Mesenchymal stem cell (in vitro differentiated cells and primary cell): ENCODE results near the gene HNF4A.

Experiments
- DNase-seq: peaks from one replicate; pipeline ENCODE4 v3.0.0-alpha.2; 2013
- H2AFZ ChIP-seq: one replicate; pipeline ENCODE4 v1.6.1; 2013; ENCODE audit warnings: low read depth, mild to moderate bottlenecking, control low read depth, inconsistent platforms, low read length, moderate library complexity
- H2AK5ac ChIP-seq: 2 replicates; pipeline ENCODE4 v1.6.1; 2013; ENCODE audit warnings: low read length, moderate library complexity, mild to moderate bottlenecking, inconsistent platforms; ENCODE audit not compliant: severe bottlenecking
- H2BK120ac ChIP-seq: one replicate; pipeline ENCODE4 v1.6.1; 2013; ENCODE audit warnings: low read depth, mild to moderate bottlenecking, inconsistent platforms, low read length, moderate library complexity
- H2BK12ac ChIP-seq, 2 experiments: one replicate each; pipeline ENCODE4 v1.6.1; 2013; ENCODE audit warnings: inconsistent platforms in 2 of 2, low read length in 2 of 2, mild to moderate bottlenecking in 2 of 2, moderate library complexity in 2 of 2, control low read depth in 1 of 2
- H2BK15ac ChIP-seq: one replicate; pipeline ENCODE4 v1.6.1; 2013; ENCODE audit warnings: mild to moderate bottlenecking, low read depth, inconsistent platforms; ENCODE audit not compliant: poor library complexity, severe bottlenecking
- H2BK5ac ChIP-seq: 2 replicates; pipeline ENCODE4 v1.6.1; 2013; ENCODE audit warnings: low read depth, mild to moderate bottlenecking, low read length, control low read depth, inconsistent platforms; ENCODE audit not compliant: poor library complexity, severe bottlenecking
- H3K14ac ChIP-seq, 2 experiments: one replicate each; pipeline ENCODE4 v1.6.1; 2013; ENCODE audit warnings: inconsistent platforms in 2 of 2, low read length in 2 of 2, control low read depth in 1 of 2, mild to moderate bottlenecking in 1 of 2, moderate library complexity in 1 of 2
- H3K18ac ChIP-seq, 2 experiments: one replicate each; pipeline ENCODE4 v1.6.1; 2013; ENCODE audit warnings: inconsistent platforms in 2 of 2, low read length in 2 of 2, control low read depth in 1 of 2, low read depth in 1 of 2, mild to moderate bottlenecking in 1 of 2
- H3K23ac ChIP-seq, 2 experiments: one replicate each; pipeline ENCODE4 v1.6.1; 2013; ENCODE audit warnings: inconsistent platforms in 2 of 2, low read length in 2 of 2, mild to moderate bottlenecking in 2 of 2, moderate library complexity in 2 of 2, control low read depth in 1 of 2
- H3K27ac ChIP-seq: 2 replicates; pipeline ENCODE4 v1.5.1; 2013; ENCODE audit warnings: mild to moderate bottlenecking, moderate library complexity, low read length, control low read depth, inconsistent platforms; ENCODE audit not compliant: poor library complexity, severe bottlenecking
- H3K27me3 ChIP-seq, 2 experiments: 2 replicates each; pipeline versions ENCODE4 v1.6.1 to v1.7.0; 2013; ENCODE audit warnings: low read length in 2 of 2, mild to moderate bottlenecking in 2 of 2, moderate library complexity in 2 of 2, control low read depth in 1 of 2, inconsistent platforms in 1 of 2; ENCODE audit not compliant: control insufficient read depth in 1 of 2, insufficient read depth in 1 of 2
- H3K36me3 ChIP-seq, 2 experiments: 2 replicates each; pipeline versions ENCODE4 v1.6.1 to v1.7.0; 2013; ENCODE audit warnings: low read length in 2 of 2, control low read depth in 1 of 2, inconsistent platforms in 1 of 2, low read depth in 1 of 2, mild to moderate bottlenecking in 1 of 2; ENCODE audit not compliant: insufficient read depth in 2 of 2, control insufficient read depth in 1 of 2
- H3K4ac ChIP-seq, 2 experiments: one replicate each; pipeline ENCODE4 v1.6.1; 2013; ENCODE audit warnings: inconsistent platforms in 2 of 2, low read length in 2 of 2, mild to moderate bottlenecking in 2 of 2, moderate library complexity in 2 of 2, control low read depth in 1 of 2, low read depth in 1 of 2
- H3K4me1 ChIP-seq: 2 replicates; pipeline ENCODE4 v1.6.1; 2013; ENCODE audit warnings: low read depth, low read length, control low read depth; ENCODE audit not compliant: control insufficient read depth, insufficient read depth
- H3K4me2 ChIP-seq: 2 replicates; pipeline ENCODE4 v1.6.1; 2013; ENCODE audit warnings: low read length, mild to moderate bottlenecking, inconsistent platforms; ENCODE audit not compliant: poor library complexity, severe bottlenecking
- H3K4me3 ChIP-seq, 2 experiments: 2 replicates each; pipeline versions ENCODE4 v1.5.1 to v1.7.0; 2013; ENCODE audit warnings: low read length in 2 of 2, mild to moderate bottlenecking in 2 of 2, control low read depth in 1 of 2, low read depth in 1 of 2; ENCODE audit not compliant: insufficient read depth in 1 of 2
- H3K79me1 ChIP-seq: replicated peaks from 2 replicates; pipeline ENCODE4 v1.6.1; 2013; ENCODE audit warnings: mild to moderate bottlenecking, control low read depth, low read length, inconsistent platforms; ENCODE audit not compliant: poor library complexity, severe bottlenecking
- H3K9ac ChIP-seq: 2 replicates; pipeline ENCODE4 v1.7.0; 2013; ENCODE audit warnings: mild to moderate bottlenecking, low read length, moderate library complexity
- H3K9me3 ChIP-seq: 2 replicates; pipeline ENCODE4 v1.7.0; 2013; ENCODE audit warnings: mild to moderate bottlenecking, low read length; ENCODE audit not compliant: control insufficient read depth
- H4K8ac ChIP-seq: one replicate; pipeline ENCODE4 v1.6.1; 2013; ENCODE audit warnings: inconsistent platforms, mild to moderate bottlenecking, low read length, moderate library complexity
- H4K91ac ChIP-seq: one replicate; pipeline ENCODE4 v1.6.1; 2013; ENCODE audit warnings: mild to moderate bottlenecking, low read length, inconsistent platforms
- WGBS: methylation state at CpG from one replicate; pipeline ENCODE4 v1.1.7; 2013; ENCODE audit warnings: mixed read lengths; 5-methylcytosine and 5-hydroxymethylcytosine counted together

The HNF4A gene

GRCh38 chr20:44475372-44475693 is 119.8 kb downstream of the HNF4A start:
- Histone ChIP-seq H2BK12ac (no peak overlapping the region), H3K9me3 (no peaks in the 10 kb centered on the region)
- 10% methylated on average over 2 of the region's 2 CpGs for WGBS

GRCh38 chr20:44475694-44476560 is 120.4 kb downstream of the HNF4A start, which contains the start of gene TTPAL:
Gene TTPAL, plus strand, starts transcription at chr20:44475874. Its CDS starts 4,126 bp downstream, at chr20:44480000.
- H3K79me1 ChIP-seq = peaks cover 24% of the 10 kb centered on the region
- no peaks in the 10 kb centered on the region for H3K27me3 ChIP-seq
- H3K4me3 ChIP-seq = peak within 1 kb of the TSS; percentile 93
- peak within 1 kb of the TSS in 1 of 2 experiments; percentile 66 for H3K23ac ChIP-seq
- peak within 1 kb of the TSS; percentile 87 for H2AFZ ChIP-seq
- H2AK5ac ChIP-seq = peak within 1 kb of the TSS; percentile 23
- H3K9ac ChIP-seq = peak within 1 kb of the TSS; percentile 95
- H3K4me2 ChIP-seq = peak within 1 kb of the TSS; percentile 96
- H3K9me3 ChIP-seq = no peaks in the 10 kb centered on the region
- H3K4ac ChIP-seq = peak within 1 kb of the TSS; percentile 20 to 82
- peak within 1 kb of the TSS; percentile 88 for H4K8ac ChIP-seq
- DNase-seq = peak; percentile 83
- peak within 1 kb of the TSS in 1 of 2 experiments; percentile 50 for H2BK12ac ChIP-seq
- peak within 1 kb of the TSS; percentile 6 for H2BK15ac ChIP-seq
- H3K27ac ChIP-seq = no peak within 1 kb of the TSS
- H3K36me3 ChIP-seq = peaks cover 11 to 12% of the 10 kb centered on the region in 2 experiments
- H3K4me1 ChIP-seq = peaks cover 4% of the 10 kb centered on the region
- peak within 1 kb of the TSS; percentile 76 for H2BK120ac ChIP-seq
- H3K14ac ChIP-seq = peak within 1 kb of the TSS in 1 of 2 experiments; percentile 84
- H2BK5ac ChIP-seq = peak within 1 kb of the TSS; percentile 87
- H3K18ac ChIP-seq = peak within 1 kb of the TSS; percentile 92 to 97
- peak within 1 kb of the TSS; percentile 89 for H4K91ac ChIP-seq
- WGBS = 4% methylated on average over 55 of the region's 55 CpGs

More at GRCh38 chr20:44475372-44475693, 119.8 kb downstream of the HNF4A start:
- Histone ChIP-seq H3K23ac (no peak overlapping the region), H2AK5ac (no peak overlapping the region), H3K4ac (peak overlapping the region in 1 of 2 experiments; percentile 9), H2BK5ac (no peak overlapping the region), H3K18ac (peak overlapping the region in 1 of 2 experiments; percentile 45), H3K27me3 (no peaks in the 10 kb centered on the region), H3K4me3 (peak overlapping the region; percentile 93), H3K79me1 (peaks cover 20% of the 10 kb centered on the region), H2BK120ac (no peak overlapping the region), H3K4me2 (peak overlapping the region; percentile 96), H4K91ac (no peak overlapping the region), H2BK15ac (no peak overlapping the region), H3K14ac (no peak overlapping the region), H4K8ac (peak overlapping the region; percentile 69), H3K36me3 (peaks cover 6% of the 10 kb centered on the region in 2 experiments), H3K4me1 (peaks cover 4% of the 10 kb centered on the region), H3K9ac (peak overlapping the region; percentile 95), H3K27ac (no peak overlapping the region), H2AFZ (peak overlapping the region; percentile 83)
- DNase-seq = no peak

GRCh38 chr20:44477151-44477550 is 121.7 kb downstream of the HNF4A start:
- H4K91ac ChIP-seq = no peak overlapping the region
- H2BK15ac ChIP-seq = no peak overlapping the region
- no peaks in the 10 kb centered on the region for H3K9me3 ChIP-seq
- H2BK120ac ChIP-seq = no peak overlapping the region
- WGBS = 100% methylated on average over 3 of the region's 3 CpGs
- H3K27me3 ChIP-seq = no peaks in the 10 kb centered on the region
- H3K4me1 ChIP-seq = peaks cover 4% of the 10 kb centered on the region
- H2BK12ac ChIP-seq = no peak overlapping the region
- no peak overlapping the region for H4K8ac ChIP-seq
- DNase-seq = no peak
- H3K4ac ChIP-seq = no peak overlapping the region
- H2AK5ac ChIP-seq = no peak overlapping the region
- H3K79me1 ChIP-seq = peaks cover 27% of the 10 kb centered on the region
- peaks cover 14 to 24% of the 10 kb centered on the region in 2 experiments for H3K36me3 ChIP-seq
- peak overlapping the region; percentile 95 for H3K9ac ChIP-seq
- H2AFZ ChIP-seq = no peak overlapping the region
- H2BK5ac ChIP-seq = no peak overlapping the region
- H3K23ac ChIP-seq = no peak overlapping the region
- H3K4me3 ChIP-seq = peak overlapping the region in 1 of 2 experiments; percentile 93
- no peak overlapping the region for H3K27ac ChIP-seq
- no peak overlapping the region for H3K4me2 ChIP-seq
- no peak overlapping the region for H3K14ac ChIP-seq
- H3K18ac ChIP-seq = no peak overlapping the region

- Histone ChIP-seq H2AFZ (no peak overlapping the region), H4K8ac (no peak overlapping the region), H3K4me1 (peaks cover 4% of the 10 kb centered on the region), H3K27ac (no peak overlapping the region), H2BK120ac (no peak overlapping the region), H2BK5ac (no peak overlapping the region), H3K9ac (no peak overlapping the region), H3K36me3 (peaks cover 19 to 29% of the 10 kb centered on the region in 2 experiments), H3K27me3 (no peaks in the 10 kb centered on the region), H2BK12ac (peak overlapping the region in 1 of 2 experiments; percentile 43), H3K23ac (peak overlapping the region in 1 of 2 experiments; percentile 34), H3K4me3 (no peak overlapping the region), H2AK5ac (no peak overlapping the region), H3K18ac (no peak overlapping the region), H3K4me2 (no peak overlapping the region), H2BK15ac (no peak overlapping the region), H3K4ac (peak overlapping the region in 1 of 2 experiments; percentile 35), H3K9me3 (no peaks in the 10 kb centered on the region), H3K14ac (no peak overlapping the region), H3K79me1 (peaks cover 29% of the 10 kb centered on the region), H4K91ac (no peak overlapping the region)
- WGBS = 91% methylated on average over 4 of the region's 6 CpGs
- no peak for DNase-seq
These were observed 122.7 kb downstream of the HNF4A start for GRCh38 chr20:44478206-44478605.
